GM12878 (cell line): ENCODE data around the gene FBXW7. TPM values are rescaled to one million over a fixed set of nuclear protein-coding genes. Genes with fewer than 3 reads are reported as not detected.

Source experiments
- ATAC-seq: fragments of 200-7000 bp; cut with Tn5 transposase; 3 replicates; pipeline ENCODE4 v1.9.1; 2020; ENCODE audit warnings: mild to moderate bottlenecking, moderate library complexity
- BruUV-seq: library from RNA; stranded (reverse); fragments of 400-500 nt; replicated peaks from 2 replicates; lab custom pipeline; 2021; lab: Mats Ljungman, UMichigan
- CTCF ChIA-PET: fragments of 300-600 bp; sonication (Branson Sonifier 250); formaldehyde crosslinking; extraction: SDS; loops from one replicate; lab custom pipeline; 2021; ENCODE audit warnings: inconsistent platforms; lab: Yijun Ruan, JAX
- POLR2A ChIA-PET: fragments of 350-600 bp; formaldehyde crosslinking; extraction: SDS; loops from one replicate; lab custom pipeline; 2021; ENCODE audit warnings: inconsistent platforms; lab: Charles Lee
- RAD21 ChIA-PET: fragments of 300-600 bp; sonication (Branson Sonifier 250); formaldehyde crosslinking; loops from one replicate; lab custom pipeline; 2023; ENCODE audit warnings: antibody characterized with exemption; ENCODE audit not compliant: unreplicated experiment; lab: Charles Lee
- SMC1A ChIA-PET: fragments of 300-600 bp; sonication (Branson Sonifier 250); formaldehyde crosslinking; loops from one replicate; lab custom pipeline; 2023; ENCODE audit not compliant: unreplicated experiment, uncharacterized antibody; lab: Charles Lee
- DNase-seq: peaks from one replicate; pipeline ENCODE4 v3.0.0-alpha.2; 2011; ENCODE audit warnings: low read depth, low spot score
- FAIRE-seq: peaks from 3 replicates; lab custom pipeline; 2011; peaks lifted over from hg19 to GRCh38; lab: Jason Lieb, UNC
- H2AFZ ChIP-seq: 2 replicates; pipeline ENCODE4 v1.6.0; 2011; ENCODE audit warnings: low read depth, low read length, control low read depth; ENCODE audit not compliant: control insufficient read depth
- H3K27ac ChIP-seq: 2 replicates; pipeline ENCODE4 v1.5.1; 2011; ENCODE audit warnings: control low read depth; ENCODE audit not compliant: control insufficient read depth, insufficient read depth
- H3K27me3 ChIP-seq, 2 experiments: replicated peaks in 1 of 2; 2 replicates each; pipeline versions ENCODE4 v1.6.0 to v1.6.1; 2011; ENCODE audit warnings: low read length in 1 of 2; ENCODE audit not compliant: control insufficient read depth in 2 of 2, insufficient read depth in 2 of 2
- H3K36me3 ChIP-seq, 2 experiments: 2 replicates each; pipeline ENCODE4 v1.5.1; 2011; ENCODE audit warnings: low read length in 1 of 2; ENCODE audit not compliant: control insufficient read depth in 2 of 2, insufficient read depth in 2 of 2
- H3K4me1 ChIP-seq: 2 replicates; pipeline ENCODE4 v1.6.1; 2011; ENCODE audit warnings: mild to moderate bottlenecking, low read length, moderate library complexity, mixed read lengths; ENCODE audit not compliant: control insufficient read depth, insufficient read depth
- H3K4me2 ChIP-seq: 2 replicates; pipeline ENCODE4 v1.6.0; 2011; ENCODE audit warnings: control low read depth; ENCODE audit not compliant: control insufficient read depth, insufficient read depth
- H3K4me3 ChIP-seq: fragments of 200-600 bp; sonication (generic); 2 replicates; pipeline ENCODE4 v1.5.1; 2016
- H3K79me2 ChIP-seq: 2 replicates; pipeline ENCODE4 v1.6.0; 2011; ENCODE audit warnings: low read length; ENCODE audit not compliant: control insufficient read depth, insufficient read depth
- H3K9ac ChIP-seq: 2 replicates; pipeline ENCODE4 v1.8.0; 2011; ENCODE audit warnings: low read length, control low read depth, mixed read lengths; ENCODE audit not compliant: control insufficient read depth, insufficient read depth
- H3K9me3 ChIP-seq: replicated peaks from 3 replicates; pipeline ENCODE4 v1.5.1; 2011; ENCODE audit warnings: mild to moderate bottlenecking, low read length; ENCODE audit not compliant: control insufficient read depth, insufficient read depth
- H4K20me1 ChIP-seq: 2 replicates; pipeline ENCODE4 v1.6.0; 2011; ENCODE audit not compliant: control insufficient read depth, insufficient read depth
- GATAD2B ChIP-seq: fragments of 450-650 bp; conservative IDR thresholded peaks from 2 replicates; pipeline ENCODE4 v1.6.1; 2017; ENCODE audit warnings: low read depth, mild to moderate bottlenecking, moderate library complexity
- MEF2B ChIP-seq: fragments of 450-650 bp; IDR thresholded peaks from 2 replicates; pipeline ENCODE4 v1.6.1; 2018; ENCODE audit warnings: mild to moderate bottlenecking, moderate library complexity; ENCODE audit not compliant: partially characterized antibody, poor library complexity, severe bottlenecking
- MTA2 ChIP-seq: fragments of 450-650 bp; IDR thresholded peaks from 2 replicates; pipeline ENCODE4 v1.6.1; 2016; ENCODE audit warnings: low read depth, mild to moderate bottlenecking, moderate library complexity
- SIX5 ChIP-seq: IDR thresholded peaks from 2 replicates; pipeline ENCODE4 v1.6.1; 2011; ENCODE audit warnings: mild to moderate bottlenecking, low read depth, low read length, moderate library complexity; ENCODE audit not compliant: severe bottlenecking
- WGBS: methylation state at CpG from one replicate; pipeline ENCODE4 v1.1.6; 2016; ENCODE audit warnings: low lambda C conversion rate; ENCODE audit not compliant: insufficient replicate concordance, insufficient coverage; ENCODE audit errors: missing lambda C conversion rate; 5-methylcytosine and 5-hydroxymethylcytosine counted together
- in situ Hi-C: fragments of 300-500 bp; cut with MboI; formaldehyde crosslinking; loops from 9 replicates; pipeline ENCODE4 v1.14.3; 2018; ENCODE audit warnings: mixed read lengths
- intact Hi-C: fragments of 100-400 bp; cut with micrococcal nuclease; formaldehyde crosslinking; loops from one replicate; pipeline ENCODE4 v1.14.2; 2022; ENCODE audit not compliant: unreplicated experiment
- polyA plus RNA-seq, 11 experiments: library from polyadenylated mRNA; depleted of rRNA in 4 of 11; unstranded in 6 of 11; stranded (reverse) in 5 of 11; fragments of >200 nt; fragmentation: Nextera tagmentation in 4 of 11; fragmentation: Illumina TruSeq in 1 of 11; extraction: Ambion mirVana in 4 of 11; extraction: Trizol in 1 of 11; gene quantifications; 1 replicate in 1 of 11; 2 replicates in 10 of 11; pipeline versions ENCODE4 v1.2.1 to v1.2.3, GENCODE V29; 2011 to 2016; ENCODE audit warnings: inconsistent platforms in 2 of 11, missing spikeins in 2 of 11, low read depth in 1 of 11
- total RNA-seq, 4 experiments: library from RNA; depleted of rRNA in 3 of 4; stranded (reverse); fragments of >200 nt in 3 of 4; fragmentation: Illumina TruSeq in 1 of 4; extraction: Trizol in 1 of 4; gene quantifications; 2 replicates each; pipeline versions ENCODE4 v1.2.1 to v1.2.3, GENCODE V29; 2013 to 2021
- TF ChIP-seq, protein P1 (sequence below): fragments of 450-650 bp; formaldehyde crosslinking; IDR thresholded peaks from 2 replicates; pipeline ENCODE4 v1.4.0; 2020; ENCODE audit warnings: mild to moderate bottlenecking, moderate library complexity
- TF ChIP-seq, protein P2 (sequence below): fragments of 450-650 bp; IDR thresholded peaks from 2 replicates; pipeline ENCODE4 v1.6.1; 2017; ENCODE audit warnings: borderline replicate concordance
- TF ChIP-seq, protein P3 (sequence below): IDR thresholded peaks from 2 replicates; pipeline ENCODE4 v1.6.1; 2011; ENCODE audit warnings: low read depth, mild to moderate bottlenecking, low read length, moderate library complexity, borderline replicate concordance; ENCODE audit errors: extremely low read depth
- TF ChIP-seq, protein P4 (sequence below): fragments of 450-650 bp; IDR thresholded peaks from 2 replicates; pipeline ENCODE4 v1.6.1; 2017; ENCODE audit warnings: mild to moderate bottlenecking, moderate library complexity
- TF ChIP-seq, protein P5 (sequence below): fragments of 450-650 bp; conservative IDR thresholded peaks from 2 replicates; pipeline ENCODE4 v1.6.1; 2017; ENCODE audit warnings: mild to moderate bottlenecking, moderate library complexity

Gene FBXW7
- total and polyA plus RNA-seq, 10 of the 15 experiments (the other 5 are each of a cell fraction or from before 2014, with no cell fraction given): 35.8 to 118 (median 47.2) TPM

DNA sequence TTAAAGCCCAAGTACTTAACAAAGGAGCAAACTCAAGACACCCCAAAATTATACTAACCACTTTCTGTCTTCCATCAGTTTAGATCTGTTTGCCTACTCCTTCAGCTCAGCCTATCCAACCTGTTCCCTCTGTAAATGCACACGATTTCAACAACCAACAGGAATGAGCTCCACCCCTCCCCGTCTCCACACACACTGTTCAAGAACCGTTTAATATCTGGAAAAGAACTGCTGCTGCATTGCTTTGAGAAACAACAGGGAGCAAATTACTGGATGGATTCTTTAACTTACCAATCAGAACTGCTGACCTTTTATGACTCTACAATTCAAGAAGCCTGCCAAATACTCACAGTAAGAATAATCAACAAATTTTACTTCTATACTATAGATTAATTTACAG lies 87.0 kb downstream of the FBXW7 start:
- Histone ChIP-seq H3K9me3 (no peaks in the 10 kb centered on the region; the same call in 1 of the 3 replicates), H3K79me2 (peaks cover 33% of the 10 kb centered on the region), H2AFZ (no peak overlapping the region), H3K4me2 (no peak overlapping the region), H3K27me3 (no peaks in the 10 kb centered on the region), H3K4me3 (no peak overlapping the region), H4K20me1 (no peaks in the 10 kb centered on the region), H3K4me1 (no peaks in the 10 kb centered on the region), H3K27ac (no peak overlapping the region), H3K36me3 (peaks cover 0 to 11% of the 10 kb centered on the region in 2 experiments), H3K9ac (no peak overlapping the region)
- POLR2A ChIA-PET: interaction anchor here (1.1 kb wide), 1 partner anchor 47 kb away, joined by 3 read pairs; no protein-coding TSS in a partner anchor
- BruUV-seq: no TSS peak
- SMC1A ChIA-PET: interaction anchor here (1.0 to 3.8 kb wide), 6 partner anchors 11 to 191 kb away, joined by 3 to 21 read pairs (median 3); no protein-coding TSS in a partner anchor
- intact Hi-C loops: no loop called here
- CTCF ChIA-PET: interaction anchor here (1.0 to 4.8 kb wide), 7 partner anchors 10 to 286 kb away, joined by 4 to 40 read pairs (median 11); no protein-coding TSS in a partner anchor
- RAD21 ChIA-PET: interaction anchor here (1.4 kb wide), 1 partner anchor 10 kb away, joined by 3 read pairs; no protein-coding TSS in a partner anchor
- FAIRE-seq: no peak
- in situ Hi-C loops: no loop called here
- WGBS: 87% methylated on average over 3 of the region's 3 CpGs
- DNase-seq: no peak
- ATAC-seq: no peak
- TF ChIP-seq MEF2B (no peak), MTA2 (no peak), GATAD2B (no peak), SIX5 (no peak)
- TF ChIP-seq, protein P1, sequence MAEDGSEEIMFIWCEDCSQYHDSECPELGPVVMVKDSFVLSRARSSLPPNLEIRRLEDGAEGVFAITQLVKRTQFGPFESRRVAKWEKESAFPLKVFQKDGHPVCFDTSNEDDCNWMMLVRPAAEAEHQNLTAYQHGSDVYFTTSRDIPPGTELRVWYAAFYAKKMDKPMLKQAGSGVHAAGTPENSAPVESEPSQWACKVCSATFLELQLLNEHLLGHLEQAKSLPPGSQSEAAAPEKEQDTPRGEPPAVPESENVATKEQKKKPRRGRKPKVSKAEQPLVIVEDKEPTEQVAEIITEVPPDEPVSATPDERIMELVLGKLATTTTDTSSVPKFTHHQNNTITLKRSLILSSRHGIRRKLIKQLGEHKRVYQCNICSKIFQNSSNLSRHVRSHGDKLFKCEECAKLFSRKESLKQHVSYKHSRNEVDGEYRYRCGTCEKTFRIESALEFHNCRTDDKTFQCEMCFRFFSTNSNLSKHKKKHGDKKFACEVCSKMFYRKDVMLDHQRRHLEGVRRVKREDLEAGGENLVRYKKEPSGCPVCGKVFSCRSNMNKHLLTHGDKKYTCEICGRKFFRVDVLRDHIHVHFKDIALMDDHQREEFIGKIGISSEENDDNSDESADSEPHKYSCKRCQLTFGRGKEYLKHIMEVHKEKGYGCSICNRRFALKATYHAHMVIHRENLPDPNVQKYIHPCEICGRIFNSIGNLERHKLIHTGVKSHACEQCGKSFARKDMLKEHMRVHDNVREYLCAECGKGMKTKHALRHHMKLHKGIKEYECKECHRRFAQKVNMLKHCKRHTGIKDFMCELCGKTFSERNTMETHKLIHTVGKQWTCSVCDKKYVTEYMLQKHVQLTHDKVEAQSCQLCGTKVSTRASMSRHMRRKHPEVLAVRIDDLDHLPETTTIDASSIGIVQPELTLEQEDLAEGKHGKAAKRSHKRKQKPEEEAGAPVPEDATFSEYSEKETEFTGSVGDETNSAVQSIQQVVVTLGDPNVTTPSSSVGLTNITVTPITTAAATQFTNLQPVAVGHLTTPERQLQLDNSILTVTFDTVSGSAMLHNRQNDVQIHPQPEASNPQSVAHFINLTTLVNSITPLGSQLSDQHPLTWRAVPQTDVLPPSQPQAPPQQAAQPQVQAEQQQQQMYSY (CRISPR knock-in tag): no peak
- TF ChIP-seq, protein P2, sequence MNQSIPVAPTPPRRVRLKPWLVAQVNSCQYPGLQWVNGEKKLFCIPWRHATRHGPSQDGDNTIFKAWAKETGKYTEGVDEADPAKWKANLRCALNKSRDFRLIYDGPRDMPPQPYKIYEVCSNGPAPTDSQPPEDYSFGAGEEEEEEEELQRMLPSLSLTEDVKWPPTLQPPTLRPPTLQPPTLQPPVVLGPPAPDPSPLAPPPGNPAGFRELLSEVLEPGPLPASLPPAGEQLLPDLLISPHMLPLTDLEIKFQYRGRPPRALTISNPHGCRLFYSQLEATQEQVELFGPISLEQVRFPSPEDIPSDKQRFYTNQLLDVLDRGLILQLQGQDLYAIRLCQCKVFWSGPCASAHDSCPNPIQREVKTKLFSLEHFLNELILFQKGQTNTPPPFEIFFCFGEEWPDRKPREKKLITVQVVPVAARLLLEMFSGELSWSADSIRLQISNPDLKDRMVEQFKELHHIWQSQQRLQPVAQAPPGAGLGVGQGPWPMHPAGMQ: no peak
- TF ChIP-seq, protein P3, sequence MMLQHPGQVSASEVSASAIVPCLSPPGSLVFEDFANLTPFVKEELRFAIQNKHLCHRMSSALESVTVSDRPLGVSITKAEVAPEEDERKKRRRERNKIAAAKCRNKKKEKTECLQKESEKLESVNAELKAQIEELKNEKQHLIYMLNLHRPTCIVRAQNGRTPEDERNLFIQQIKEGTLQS: no peak
- TF ChIP-seq, protein P4, sequence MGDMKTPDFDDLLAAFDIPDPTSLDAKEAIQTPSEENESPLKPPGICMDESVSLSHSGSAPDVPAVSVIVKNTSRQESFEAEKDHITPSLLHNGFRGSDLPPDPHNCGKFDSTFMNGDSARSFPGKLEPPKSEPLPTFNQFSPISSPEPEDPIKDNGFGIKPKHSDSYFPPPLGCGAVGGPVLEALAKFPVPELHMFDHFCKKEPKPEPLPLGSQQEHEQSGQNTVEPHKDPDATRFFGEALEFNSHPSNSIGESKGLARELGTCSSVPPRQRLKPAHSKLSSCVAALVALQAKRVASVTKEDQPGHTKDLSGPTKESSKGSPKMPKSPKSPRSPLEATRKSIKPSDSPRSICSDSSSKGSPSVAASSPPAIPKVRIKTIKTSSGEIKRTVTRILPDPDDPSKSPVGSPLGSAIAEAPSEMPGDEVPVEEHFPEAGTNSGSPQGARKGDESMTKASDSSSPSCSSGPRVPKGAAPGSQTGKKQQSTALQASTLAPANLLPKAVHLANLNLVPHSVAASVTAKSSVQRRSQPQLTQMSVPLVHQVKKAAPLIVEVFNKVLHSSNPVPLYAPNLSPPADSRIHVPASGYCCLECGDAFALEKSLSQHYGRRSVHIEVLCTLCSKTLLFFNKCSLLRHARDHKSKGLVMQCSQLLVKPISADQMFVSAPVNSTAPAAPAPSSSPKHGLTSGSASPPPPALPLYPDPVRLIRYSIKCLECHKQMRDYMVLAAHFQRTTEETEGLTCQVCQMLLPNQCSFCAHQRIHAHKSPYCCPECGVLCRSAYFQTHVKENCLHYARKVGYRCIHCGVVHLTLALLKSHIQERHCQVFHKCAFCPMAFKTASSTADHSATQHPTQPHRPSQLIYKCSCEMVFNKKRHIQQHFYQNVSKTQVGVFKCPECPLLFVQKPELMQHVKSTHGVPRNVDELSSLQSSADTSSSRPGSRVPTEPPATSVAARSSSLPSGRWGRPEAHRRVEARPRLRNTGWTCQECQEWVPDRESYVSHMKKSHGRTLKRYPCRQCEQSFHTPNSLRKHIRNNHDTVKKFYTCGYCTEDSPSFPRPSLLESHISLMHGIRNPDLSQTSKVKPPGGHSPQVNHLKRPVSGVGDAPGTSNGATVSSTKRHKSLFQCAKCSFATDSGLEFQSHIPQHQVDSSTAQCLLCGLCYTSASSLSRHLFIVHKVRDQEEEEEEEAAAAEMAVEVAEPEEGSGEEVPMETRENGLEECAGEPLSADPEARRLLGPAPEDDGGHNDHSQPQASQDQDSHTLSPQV: no peak
- TF ChIP-seq, protein P5, sequence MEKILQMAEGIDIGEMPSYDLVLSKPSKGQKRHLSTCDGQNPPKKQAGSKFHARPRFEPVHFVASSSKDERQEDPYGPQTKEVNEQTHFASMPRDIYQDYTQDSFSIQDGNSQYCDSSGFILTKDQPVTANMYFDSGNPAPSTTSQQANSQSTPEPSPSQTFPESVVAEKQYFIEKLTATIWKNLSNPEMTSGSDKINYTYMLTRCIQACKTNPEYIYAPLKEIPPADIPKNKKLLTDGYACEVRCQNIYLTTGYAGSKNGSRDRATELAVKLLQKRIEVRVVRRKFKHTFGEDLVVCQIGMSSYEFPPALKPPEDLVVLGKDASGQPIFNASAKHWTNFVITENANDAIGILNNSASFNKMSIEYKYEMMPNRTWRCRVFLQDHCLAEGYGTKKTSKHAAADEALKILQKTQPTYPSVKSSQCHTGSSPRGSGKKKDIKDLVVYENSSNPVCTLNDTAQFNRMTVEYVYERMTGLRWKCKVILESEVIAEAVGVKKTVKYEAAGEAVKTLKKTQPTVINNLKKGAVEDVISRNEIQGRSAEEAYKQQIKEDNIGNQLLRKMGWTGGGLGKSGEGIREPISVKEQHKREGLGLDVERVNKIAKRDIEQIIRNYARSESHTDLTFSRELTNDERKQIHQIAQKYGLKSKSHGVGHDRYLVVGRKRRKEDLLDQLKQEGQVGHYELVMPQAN: no peak
